NCI-H2029 (cell line): ENCODE results near the gene CCDC124.

Experiments
- DNase-seq: peaks from one replicate; lab custom pipeline; 2025; lab: John Stamatoyannopoulos, UW

Gene CCDC124

DNA sequence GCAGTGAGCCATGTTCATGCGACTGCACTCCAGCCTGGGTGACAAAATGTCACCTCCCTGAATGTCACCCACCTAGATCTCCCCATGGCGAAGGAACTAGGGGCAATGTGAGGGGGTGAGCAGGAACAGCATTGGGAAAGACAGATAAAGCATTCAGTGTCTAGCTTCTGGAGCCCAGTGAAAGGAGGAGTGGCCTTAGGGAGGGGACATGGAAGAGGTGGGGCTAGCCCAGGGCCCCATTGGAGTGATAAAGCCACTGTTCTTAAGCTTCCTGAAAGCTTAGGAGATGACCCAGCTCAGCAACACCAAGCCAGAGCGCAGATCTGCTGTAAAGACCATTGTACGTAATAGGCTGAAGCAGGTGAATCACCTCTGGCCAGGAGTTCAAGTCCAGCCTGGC is 21.1 kb downstream of the CCDC124 start:
- no peak for DNase-seq

DNA sequence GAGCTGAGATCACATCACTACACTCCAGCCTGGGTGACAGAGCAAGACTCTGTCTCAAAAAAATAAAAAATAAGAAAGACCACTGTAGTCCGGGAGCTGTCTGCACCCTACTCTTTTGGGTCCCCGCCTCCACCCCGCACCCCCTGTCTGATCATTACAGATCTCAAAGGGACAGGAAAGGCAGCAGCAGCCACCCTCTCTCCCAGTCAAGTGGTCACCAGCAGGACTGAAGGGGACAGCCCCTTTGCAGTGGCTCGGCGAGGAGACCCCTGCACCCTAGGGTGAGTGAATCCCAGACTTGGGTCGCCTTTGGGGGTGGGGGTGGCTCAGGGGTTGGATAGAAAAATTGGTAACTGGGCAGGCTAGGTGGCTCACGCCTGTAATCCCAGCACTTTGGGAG is 21.6 kb downstream of the CCDC124 start:
- no peak for DNase-seq

DNA sequence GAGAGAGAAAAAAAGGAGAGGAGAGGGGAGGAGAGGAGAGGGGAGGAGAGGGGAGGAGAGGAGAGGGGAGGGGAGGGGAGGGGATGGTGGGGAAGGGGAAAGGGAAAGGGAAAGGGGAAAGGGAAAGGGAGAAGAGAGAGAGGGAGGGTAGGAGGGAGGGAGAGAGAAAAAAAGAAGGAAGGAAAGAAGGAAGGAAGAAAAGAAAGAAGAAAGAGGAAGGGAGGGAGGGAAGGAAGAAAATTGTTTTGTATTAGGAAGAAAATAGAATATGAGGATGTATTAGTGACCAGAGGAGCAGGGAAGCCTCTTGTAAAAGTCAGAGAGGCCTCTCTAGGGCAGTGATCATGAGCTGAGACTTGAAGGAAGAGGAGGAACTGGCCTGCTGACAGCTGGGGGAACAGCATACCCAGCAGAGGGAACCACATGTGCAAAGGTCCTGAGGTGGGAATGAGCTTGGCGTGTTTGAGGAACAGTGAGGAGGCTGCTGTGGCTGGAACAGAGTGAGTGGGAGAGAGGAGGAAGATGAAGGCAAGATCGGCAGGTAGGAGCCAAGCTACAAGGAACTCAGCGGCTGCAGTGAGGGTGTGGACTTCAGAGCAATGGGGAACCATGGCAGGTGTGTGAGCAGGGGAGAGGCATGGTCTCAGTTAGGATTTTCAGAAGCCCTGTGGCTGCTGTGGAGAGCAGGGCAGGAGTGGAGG is 24.5 kb downstream of the CCDC124 start:
- no peak for DNase-seq

DNA sequence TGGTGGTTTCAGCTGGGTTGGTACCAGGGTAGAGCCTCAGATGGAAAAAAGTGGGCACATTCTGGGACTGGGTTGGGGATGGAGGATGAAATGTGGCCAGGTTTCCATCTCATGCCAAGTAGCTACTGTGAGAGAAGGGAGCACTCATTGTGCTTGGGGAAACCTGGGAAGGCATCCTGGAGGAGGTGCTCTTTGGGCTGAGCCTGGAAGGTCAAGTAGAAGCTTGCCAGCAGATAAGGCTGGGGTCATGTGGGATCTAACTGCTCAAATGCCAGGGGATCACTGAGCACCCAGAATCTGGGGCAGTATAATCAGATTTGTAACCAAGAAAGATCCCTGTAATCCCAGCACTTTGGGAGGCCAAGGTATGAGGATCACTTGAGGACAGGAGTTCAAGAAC is 25.1 kb downstream of the CCDC124 start:
- no peak for DNase-seq

DNA sequence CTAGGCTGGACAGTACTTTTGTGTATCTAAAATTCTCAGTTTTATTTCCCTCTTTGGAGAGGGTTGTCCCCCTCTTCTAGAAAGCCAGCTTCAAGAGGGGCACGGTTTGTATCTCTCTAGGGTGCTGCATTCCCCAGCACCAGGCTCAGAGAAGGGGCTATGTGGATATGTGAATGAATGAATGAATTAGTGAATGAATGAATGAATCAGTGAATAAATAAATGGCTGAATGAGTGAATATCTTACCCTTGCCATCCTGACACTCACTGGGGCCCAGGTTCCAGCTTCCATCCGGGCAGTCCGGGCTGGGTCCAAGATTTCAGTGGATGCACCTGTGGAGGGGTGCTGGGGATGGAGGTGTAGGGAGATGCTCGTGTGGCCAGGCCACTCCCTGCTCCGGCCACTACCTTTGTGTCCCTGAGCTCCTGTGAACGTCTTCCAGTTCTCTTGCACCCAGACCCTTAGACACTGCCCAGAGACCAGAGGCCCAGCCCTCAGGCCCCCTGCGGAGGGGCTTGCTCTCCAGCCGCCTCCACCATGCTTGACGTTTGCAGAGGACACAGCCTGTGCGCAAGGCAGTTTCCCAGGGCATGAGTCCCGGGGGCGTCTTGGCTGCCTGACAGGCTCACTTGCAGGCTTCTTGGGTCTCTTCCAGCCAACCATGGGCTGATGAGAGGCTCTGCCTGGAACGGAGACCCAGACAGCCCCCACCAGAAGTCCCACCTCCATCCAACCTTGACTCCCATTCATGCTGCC is 31.3 kb downstream of the CCDC124 start:
- DNase-seq = no peak

DNA sequence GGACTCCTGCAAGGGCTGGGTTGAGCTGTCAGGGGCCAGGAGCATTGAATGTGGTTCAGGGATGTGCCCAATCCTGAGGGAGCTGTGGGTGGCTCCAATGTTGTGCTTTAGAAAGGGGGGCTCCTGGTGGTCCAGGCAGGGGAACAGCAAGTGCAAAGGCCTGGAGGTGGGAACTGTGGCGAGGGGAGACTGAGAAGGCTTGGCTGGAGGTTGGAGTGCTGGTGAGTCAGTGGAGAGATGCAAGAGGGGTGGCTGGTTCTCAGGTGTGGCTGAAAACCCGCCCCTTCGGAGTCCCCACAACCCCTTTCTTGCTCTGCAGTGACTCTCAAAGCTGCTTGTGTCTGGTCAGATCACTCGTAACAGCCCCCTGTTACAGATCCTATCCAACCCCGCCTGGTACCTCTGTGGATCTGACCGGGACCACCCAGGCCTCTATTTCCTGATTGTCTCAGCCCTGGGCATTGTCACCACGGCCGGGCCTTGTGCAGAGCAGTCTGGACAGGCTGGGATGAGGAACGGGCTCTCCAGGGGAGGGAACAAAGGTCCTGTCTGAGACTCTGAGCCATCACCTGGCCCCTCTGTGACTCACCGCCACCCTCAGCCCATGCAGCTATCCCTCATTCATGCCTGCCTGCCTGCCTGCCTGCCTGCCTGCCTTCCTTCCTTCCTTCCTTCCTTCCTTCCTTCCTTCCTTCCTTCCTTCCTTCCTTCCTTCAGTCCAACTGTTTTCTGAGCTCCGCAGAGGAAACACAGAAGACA is 32.7 kb downstream of the CCDC124 start:
- DNase-seq = no peak

DNA sequence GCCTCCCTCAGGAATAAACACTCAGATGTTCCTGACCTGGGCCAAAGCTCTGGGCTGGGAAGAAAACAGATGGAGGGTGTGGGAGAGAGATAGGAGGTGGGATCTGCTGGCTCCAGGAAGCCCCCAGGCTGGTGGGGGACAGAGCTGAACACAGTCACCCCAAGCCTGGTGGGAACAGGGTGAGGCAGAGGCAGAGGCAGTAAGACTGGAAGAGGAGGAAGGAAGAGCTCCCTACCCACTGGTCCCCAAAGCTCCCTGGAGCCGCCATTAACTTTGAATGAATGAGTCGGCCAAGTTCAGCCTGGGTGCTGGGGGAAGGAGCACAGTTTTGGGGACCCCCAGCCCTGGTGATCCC is 33.3 kb downstream of the CCDC124 start:
- no peak for DNase-seq

DNA sequence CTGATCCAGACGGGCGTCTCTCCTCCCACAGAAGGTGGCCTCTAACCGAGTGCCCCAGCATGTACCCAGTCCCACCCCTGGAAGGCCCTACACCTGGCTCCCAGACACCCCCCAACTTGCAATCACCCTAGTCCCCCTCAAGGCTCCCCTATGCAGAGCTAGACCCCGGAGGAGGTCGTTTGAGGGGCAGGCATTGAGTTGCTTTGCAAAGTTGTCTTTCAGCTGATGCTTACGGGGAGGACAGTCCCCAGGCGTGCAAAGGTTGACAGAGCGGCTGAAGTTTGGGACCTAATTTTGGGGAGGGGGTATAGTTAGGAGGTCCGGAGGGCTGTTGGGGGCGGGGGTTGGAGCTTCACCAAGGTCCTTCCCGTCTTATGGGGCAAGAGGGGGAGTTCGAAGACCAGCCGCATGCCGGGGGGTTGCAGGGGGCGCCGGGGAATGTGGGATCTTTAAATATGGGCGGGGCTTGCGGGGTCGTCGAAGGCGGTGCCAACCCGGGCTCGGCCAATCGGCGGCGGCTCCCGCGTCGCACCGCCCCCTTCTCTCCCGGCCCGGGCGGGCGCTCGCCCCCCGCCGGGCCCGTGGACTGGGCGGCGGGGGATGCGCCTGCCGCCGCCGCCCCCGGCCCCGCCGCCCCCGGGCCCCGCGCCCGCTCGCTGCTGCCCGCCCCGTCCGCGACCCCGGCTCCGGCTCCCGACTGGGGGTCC is 33.9 kb downstream of the CCDC124 start, which contains the start of gene KCNN1:
Gene KCNN1 (plus strand): TSS at position 558 of the 707 bp plus-strand sequence. CDS start 6,782 bp downstream, outside the sequence.
- no peak for DNase-seq

DNA sequence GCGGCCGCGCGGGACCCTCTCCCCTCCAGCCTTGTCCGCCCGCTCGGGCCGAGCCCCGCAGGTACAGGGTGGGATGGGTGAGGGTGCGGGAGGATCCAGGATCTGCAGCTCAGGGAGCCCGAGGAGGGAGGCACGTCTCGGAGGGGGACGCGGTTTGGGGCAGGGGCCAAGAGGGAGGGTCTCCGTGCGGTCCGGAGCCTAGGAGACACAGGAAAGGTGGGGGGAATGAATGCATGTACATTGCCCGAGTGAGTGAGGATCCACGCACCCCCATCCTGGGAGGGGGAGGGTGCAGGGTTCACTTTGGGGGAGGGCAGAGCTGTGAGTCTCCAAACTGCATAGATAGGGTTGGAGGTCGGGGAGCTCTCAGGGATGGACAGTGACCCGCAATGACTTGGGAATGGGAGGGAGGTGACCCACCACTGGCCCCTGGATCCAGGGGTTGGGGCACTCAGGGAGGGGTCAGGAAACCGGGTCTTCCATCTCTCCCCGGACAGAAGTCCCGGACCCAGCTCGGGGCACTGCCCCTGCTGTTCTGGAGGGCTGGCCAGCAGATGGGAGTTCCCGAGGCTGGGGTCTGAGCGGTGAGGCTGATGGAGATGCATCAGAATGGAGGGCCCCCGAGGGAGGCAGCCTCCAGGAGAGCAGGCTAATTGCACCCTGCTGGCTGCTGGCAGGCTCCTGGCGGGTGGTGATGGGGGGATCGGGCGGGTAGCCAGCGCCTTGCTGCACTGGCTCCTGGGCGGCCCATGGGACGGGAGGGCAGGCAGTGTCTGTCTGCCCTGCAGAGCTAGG is 34.6 kb downstream of the CCDC124 start:
- DNase-seq = no peak

DNA sequence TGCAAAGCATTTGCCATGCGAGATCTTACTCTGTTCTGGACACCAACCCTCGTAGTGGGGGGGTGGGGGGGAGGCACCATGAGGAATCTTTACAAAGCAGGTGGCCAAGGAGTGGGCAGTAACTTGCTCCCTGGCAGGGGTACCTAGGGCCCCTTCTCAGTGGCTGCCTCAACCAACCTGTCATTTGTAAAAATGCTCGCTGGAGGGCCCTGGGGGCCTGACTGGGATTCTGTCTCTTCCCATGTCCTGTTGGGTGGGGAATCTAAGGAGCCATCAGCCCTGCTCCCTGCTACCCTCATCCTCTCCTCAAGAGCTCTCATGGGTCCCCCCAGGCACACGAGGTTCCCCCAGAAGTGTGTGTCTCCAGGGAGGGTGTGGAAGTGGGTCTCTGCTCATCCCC is 35.5 kb downstream of the CCDC124 start:
- DNase-seq = no peak

DNA sequence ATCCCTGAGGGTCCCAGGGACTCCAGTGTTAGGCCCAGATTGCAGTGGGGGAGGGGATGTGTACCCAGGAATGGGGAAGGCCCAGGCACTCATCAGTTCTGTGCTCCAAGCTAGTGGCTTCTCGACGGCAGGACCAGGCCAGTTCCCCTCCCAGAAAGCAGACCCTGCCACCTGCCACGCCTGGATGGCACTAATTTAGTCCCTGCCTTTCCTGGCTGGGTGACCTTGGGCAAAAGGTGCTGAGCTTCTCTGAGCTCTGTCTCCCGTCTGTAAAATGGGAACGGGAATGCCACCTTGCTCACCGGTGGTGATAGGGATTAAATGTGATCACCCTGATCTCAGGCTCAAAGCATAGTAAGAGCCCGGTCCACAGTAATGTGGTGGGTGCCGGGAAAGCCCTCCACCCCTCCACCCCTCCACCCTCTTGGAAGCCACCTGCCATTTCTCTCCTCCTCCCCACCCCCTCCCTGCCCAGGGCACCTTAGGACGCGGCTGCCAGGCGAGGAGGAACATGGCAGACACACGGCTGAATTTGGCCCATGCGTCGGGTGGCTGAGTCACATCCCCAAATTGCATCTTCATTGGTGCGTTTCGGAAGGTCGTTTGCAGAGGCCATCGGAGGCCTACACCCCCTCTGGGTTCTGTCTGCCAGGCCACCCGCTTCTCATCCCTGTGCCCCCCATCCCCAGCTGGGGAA is 36.4 kb downstream of the CCDC124 start:
- DNase-seq = no peak

DNA sequence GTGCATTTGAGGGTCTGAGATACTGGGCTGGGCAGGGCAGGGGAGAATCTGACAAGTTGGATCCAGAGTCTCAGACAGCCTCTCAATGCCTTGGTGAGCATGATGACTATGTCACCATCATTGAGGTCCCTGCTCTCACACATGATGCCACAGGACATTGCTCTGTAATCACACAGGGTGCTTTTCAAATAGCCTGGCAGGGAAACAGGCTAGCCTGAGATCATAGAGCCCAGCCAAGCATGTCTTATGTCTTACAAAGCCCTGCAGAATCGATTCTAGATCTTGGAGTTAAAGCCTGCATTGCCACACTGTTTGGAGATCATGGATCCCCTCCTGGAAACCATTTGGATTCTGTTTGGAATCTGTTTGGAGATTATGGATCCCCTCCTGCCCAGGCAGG is 39.4 kb downstream of the CCDC124 start:
- DNase-seq = no peak

DNA sequence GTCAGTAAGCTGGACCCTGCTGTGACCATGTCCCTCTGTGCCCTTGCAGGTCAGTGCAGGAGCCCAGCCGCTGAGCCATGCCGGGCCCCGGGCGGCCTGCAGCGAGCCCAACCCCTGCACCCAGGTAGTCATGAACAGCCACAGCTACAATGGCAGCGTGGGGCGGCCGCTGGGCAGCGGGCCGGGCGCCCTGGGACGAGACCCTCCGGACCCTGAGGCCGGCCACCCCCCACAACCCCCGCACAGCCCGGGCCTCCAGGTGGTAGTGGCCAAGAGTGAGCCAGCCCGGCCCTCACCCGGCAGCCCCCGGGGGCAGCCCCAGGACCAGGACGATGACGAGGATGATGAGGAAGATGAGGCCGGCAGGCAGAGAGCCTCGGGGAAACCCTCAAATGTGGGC is 40.9 kb downstream of the CCDC124 start:
- no peak for DNase-seq

DNA sequence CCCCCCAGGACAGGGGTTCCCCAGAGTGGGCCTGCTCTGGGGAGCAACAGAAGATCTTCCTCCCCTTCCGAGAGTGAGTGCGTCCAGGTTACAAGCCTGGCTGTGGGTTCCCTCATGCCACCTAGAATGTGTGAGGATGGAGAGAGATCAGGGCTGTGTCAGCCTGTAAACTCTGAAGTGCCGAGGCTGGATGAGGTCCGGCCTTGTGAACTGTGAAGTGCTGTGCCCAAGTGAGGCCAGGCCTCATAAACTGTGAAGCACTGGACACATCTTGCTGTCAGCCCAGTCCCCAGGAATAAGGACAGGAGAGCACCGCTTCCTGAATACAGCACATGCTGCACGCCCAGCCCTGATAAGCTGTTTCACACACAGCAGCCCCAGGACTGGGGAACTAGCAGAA is 41.7 kb downstream of the CCDC124 start:
- DNase-seq = no peak

DNA sequence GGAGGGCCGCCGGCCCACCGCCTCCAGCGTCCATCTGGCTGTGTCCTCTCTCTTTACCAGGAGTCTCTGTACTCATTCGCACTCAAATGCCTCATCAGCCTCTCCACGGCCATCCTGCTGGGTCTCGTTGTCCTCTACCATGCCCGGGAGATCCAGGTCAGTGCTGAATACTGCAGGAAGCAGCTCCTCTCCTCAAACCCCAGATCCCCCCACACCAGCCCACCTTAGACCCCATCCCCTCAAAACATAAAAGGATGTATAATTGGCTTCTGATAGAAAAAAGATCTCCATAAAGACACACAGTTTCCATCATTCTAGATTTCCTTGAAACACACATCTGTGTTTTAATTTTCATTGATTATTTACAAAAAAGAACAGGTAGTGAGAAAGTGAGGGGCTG is 42.2 kb downstream of the CCDC124 start:
- no peak for DNase-seq

DNA sequence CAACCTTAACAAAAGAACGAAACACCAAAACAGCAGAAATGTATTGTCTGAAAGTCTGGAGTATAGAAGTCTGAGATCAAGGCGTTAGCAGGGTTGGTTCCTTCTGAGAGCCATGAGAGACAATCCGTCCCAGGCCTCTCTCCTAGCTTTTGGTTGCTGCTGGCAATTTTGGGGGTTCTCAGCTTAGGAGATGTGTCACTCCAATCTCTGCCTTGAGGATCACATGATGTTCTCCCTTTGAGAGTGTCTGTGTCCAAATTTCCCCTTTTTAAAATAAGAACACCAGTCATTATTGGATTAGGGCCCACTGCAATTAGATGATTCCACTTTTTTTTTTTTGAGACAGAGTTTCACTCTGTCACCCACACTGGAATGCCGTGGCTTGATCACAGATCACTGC is 44.2 kb downstream of the CCDC124 start:
- no peak for DNase-seq

DNA sequence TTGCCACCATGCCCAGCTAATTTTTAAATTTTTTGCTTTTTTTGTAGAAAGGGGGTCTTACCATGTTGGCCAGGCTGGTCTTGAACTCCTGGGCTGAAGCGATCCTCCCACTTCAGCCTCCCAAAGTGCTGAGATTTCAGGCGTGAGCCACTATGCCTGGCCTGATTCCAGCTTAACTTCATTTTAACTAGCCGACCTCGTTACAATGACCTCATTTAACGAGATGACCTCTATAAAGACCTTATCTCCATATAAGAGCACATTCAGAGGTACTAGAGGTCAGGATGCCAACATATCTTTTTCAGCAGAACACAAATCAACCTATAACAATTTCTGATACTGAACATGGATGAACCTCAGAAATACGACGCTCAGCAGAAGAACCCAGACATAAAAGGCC is 44.7 kb downstream of the CCDC124 start:
- DNase-seq = no peak

DNA sequence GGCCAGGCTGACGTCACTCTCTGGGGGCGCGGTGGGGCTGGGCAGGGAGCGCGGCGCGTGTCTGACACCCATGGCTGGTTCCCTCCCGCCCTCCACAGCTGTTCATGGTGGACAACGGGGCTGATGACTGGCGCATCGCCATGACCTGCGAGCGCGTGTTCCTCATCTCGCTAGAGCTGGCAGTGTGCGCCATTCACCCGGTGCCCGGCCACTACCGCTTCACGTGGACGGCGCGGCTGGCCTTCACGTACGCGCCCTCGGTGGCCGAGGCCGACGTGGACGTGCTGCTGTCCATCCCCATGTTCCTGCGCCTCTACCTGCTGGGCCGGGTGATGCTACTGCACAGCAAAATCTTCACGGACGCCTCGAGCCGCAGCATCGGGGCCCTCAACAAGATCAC is 48.8 kb downstream of the CCDC124 start:
- no peak for DNase-seq

DNA sequence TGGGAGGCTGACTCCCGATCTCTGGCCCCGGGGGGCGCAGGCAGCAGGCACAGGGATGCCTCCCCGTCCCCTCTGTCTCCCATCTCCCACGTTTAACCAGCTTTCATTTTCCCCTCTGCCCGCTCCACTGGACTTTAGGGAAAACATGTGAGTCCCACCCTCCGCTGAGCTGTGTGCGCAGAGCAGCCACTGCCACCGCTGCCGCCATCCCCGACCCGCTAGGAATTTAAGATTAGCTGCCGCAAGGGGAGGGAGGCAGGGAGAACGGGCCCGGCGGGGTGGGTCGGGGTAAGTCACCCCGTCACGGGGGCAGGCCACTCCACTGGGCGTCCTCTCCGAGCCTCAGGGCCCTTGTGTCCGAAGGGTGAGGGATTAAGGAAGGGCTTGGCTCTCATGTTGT is 49.6 kb downstream of the CCDC124 start:
- DNase-seq = no peak

DNA sequence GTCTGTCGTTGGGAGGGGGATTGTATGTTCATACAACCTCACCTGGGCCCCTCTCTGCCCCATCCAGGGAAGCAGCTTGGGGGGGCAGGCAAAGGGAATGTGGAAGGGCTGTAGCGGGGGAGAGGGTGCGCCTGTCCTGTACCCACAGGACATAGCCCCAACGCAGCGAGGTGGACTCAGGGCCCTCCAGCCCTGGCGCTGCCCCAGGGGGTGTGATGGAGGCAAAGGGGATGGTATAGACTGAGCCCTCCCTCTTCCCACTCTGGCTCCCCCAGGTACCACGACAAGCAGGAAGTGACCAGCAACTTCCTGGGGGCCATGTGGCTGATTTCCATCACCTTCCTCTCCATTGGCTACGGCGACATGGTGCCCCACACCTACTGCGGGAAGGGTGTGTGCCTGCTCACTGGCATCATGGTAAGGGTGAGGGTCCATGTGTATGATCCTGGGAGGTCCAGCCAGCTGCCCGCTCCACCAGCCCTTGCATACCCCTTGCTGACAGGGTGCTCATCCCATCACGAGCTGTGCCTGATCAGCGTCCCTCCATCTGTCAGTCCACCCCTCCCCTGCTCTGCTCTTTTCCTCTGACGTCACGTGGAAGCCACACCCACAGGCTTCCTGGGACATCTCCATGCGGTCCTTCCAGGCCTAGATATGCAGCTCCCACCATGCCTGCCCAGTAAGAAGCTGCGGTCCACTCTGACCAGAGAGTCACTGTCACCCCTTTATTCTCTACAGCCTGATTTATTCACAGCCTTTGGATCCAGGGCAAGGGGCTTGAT is 52.4 kb downstream of the CCDC124 start:
- DNase-seq = no peak
